NCI-H226 (cell line): ENCODE data around the gene COL18A1.

Experiments
- DNase-seq: peaks from one replicate; pipeline ENCODE4 v3.0.0-alpha.2; 2015

COL18A1 gene

GRCh38 chr21:45415188-45415942, 10.4 kb downstream of the COL18A1 start:
- no peak for DNase-seq

- DNase-seq = no peak
These were observed 11.1 kb downstream of the COL18A1 start for GRCh38 chr21:45415943-45416611.

GRCh38 chr21:45416620-45417019, 11.7 kb downstream of the COL18A1 start:
- DNase-seq = no peak

DNA sequence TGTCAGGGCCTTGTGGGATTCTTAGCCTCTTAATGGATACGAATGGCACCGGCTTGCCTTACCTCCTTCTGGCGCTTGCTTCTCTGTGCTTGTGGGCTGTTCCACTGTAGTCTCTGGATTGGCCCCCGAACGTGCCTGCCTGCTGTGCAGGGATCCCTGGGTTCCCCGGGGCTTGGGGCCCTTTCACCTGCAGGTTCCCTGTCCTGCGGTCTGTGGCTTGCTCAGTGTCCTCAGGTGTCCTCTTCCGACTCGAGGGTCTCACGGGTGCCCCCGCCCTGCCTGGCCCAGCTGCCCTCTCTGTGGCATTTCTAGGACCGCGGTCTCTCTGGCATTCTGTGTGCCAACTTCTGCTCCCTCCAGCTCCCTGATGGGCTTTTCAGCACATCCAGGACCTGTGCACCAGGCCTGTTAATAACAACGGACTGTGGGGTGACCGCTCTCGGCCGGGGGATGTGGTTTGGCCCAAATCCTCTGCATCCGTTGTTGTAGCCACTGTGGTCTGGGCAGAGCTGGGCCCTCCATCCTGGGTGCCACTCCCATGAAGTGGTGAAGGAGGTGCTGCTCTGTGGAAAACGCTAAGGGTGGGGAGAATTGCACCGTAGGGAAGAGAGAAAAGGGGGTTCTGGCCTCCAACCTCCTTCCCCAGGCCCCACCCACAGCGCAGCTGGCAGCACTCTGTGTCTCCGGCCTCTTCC, 12.4 kb downstream of the COL18A1 start:
- no peak for DNase-seq

DNA sequence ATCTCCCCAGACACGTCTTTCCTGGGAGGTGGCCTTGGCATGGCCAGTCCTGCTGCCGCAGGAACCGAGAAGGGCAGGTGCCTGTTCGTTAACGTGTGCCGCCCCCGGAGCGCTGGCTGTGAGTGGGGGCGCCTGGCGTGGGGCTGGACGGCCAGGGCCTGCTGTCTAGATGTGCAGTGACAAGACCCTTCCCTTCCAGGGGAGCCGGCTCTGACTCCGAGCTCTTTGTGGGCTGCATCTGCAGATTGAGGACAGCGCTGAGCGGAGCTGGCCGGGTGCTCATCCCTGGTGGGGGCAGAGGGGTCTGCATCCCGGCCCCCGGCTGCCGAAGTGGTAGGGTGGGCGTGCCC, 13.0 kb downstream of the COL18A1 start:
- no peak for DNase-seq

- no peak for DNase-seq
These were observed 13.5 kb downstream of the COL18A1 start for GRCh38 chr21:45418301-45419071.

DNA sequence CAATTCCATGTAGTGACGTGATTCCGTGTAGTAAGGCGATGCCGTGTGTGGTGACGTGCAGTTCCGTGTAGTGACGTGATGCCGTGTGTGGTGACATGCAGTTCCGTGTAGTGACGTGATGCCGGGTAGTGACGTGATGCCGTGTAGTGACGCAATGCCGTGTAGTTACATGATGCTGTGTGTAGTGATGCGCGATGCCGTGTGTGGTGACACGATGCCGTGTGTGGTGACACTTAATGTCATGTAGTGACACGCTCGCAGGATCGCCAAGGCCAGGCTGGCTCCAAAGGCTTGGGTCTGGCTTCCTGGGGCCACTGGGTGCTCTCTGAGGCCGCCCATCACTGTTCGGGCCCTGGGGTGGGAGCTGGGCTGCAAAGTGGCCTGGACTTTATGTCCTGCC, 14.2 kb downstream of the COL18A1 start:
- no peak for DNase-seq

DNA sequence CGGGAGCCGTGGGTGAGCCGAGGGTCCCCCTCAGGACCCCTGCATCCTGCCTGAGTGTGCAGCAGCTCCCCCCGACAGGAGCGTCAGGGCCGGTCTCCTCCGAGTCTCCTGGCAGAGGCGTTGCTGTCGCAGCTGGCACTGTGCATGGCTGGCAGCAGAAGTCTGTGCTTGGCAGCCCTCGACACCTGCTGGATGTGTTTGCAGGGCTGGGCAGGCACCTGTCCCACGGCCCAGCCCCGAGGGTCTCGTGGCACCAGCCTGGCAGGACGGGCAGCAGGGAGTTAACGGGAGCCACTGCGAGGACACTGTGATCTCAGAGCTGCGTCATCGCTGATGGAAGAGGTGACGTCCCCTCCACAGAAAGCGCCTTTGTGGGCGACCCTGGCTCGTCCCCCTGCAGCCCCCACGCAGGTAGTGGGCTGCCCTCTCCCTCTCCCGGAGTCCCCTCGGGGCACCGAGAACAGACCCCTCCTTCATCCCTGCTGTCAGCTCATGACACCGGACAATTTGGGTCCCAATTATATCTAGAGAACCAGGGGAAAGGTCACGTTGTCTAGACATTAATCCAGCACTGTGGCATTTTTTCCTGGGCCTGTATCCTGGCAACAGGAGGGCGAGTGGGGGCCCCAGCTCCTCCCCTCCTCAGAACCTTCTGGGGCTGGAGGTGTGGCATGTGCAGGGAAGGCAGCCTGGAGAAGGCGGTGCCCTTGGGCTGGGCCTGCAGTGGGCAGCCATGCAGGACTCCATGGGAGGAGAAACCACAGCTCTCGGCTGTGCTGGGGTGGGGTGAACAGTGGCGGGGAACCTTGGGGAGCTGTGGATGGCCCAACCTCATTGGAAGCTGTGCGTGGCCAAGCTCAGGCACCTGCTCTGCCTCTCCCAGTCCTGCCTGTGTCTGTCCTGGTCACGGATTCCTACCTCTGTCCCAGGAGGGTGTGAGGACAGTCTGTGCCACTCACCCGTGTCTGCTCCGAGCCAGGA, 15.4 kb downstream of the COL18A1 start:
- DNase-seq = peak; percentile 26

- peak; percentile 25 for DNase-seq
These were observed 16.3 kb downstream of the COL18A1 start for GRCh38 chr21:45421071-45421845.

DNA sequence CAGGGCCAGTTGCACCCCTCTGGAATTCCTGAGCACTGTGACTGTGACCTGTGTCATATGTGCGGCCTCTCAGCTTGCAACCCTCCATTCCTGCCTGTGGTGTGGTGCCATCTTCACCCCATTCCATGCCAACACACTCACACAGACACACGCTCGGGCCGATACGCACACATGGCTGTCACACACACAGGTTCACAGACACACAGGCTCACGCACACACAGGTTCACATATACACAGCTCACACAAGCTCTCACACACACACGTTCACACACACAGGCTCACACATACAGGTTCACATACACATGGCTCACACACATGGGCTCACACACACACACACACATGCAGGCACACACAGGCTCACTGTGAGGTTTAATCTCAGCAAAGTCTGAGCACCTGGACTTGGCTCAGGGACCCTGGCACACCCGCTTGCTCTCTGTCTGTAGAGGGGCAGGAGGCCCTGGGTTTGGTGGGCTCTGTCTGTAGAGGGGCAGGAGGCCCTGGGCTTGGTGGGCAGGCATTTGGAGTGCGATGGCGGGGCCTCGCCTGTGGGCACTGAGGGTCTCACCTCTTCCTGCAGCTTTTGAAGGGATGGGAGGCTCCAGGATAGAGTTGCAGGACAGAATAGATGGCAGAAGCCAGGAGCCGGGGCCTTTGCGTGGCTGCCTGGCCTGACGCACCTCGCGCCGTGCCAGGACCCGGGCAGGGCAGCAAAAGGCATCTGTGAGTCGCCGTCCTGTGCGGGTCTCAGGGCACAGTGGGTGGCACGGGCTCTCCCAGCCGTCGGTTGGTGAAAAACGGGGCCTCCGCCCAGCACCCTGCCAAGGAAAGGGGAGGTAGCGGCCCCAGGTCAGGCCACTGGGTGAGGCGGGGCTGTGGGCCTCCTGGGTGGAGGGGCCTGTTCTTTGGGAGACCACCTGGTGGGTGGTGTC, 17.1 kb downstream of the COL18A1 start:
- DNase-seq = no peak

DNA sequence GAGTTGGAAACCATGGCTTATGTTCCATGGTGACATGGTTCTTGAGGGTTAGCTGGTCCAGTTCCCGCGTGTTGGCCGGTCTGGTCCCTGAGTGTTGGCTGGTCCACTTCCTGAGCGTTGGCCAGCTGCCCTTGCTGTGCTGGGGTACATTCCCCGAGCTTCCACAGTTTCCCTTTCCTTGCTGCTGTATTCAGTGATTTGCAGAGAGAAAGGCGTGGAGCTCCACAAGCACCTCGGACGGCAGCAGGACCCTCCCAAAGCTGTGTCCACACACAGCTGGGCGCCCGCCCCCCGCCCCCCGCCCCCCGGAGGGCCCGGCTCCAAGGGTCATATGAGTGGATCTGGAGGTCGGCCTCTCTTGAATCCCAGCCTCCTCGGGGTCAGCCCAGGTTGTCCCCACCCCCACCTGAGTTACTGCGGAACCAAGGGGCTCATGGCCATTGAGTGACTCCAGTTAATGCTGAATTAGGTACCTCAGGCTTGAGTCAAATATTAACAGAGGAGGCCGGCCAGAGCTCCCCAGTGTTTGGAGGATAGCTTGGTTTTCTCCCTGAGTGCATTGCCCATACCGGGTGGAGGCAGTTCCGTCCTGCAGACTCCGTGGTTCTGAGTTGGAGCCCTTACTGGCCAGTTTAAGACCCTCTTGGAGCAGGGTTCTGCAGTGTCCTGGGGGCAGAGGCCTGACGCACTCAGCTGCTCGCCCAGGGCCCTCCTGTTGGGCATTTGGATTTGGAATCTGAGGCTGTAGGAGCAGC, 18.4 kb downstream of the COL18A1 start:
- DNase-seq = no peak

DNA sequence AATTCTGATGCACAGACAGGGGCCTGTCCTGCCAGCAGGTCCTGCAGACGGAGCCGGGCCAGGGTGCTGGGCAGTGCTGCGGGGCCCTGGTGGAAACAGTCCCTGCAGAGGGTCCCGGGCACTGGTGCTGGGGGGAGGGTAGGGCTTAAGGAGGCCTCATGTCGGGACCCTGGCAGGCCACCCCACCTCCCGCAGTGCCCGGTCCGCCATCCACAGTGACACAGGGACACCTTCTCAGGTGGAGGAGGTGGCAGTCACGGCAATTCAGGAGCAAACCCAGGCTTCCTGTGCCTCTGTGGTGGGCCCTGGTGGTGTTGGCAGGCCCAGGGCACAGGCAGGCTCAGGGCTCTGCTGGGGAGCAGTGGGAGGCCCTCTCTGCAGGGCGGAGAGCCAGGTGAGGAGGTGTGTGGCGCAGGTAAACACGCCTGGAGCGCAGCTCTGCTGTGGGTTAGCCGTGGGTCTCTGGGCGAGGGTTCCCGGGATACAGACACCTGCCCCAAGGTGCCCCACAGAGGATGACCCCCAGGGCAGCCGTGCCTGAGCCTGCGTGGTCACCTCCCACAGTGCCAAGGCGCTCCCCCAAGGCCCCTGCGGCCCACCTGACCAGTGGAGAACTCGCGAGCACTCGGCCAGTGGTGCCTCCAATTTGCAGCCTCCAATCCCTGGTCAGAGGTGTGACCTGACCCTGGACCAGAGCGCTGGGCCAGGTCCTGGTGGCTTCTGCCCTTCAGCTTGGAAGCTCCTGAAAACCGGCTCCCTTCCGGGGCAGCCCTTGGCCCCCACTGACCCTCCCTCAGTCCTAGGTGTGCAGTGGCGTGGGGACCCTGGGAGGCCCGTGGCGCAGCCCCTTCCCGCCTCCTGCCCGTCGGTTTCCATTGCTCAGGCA, 19.2 kb downstream of the COL18A1 start:
- DNase-seq = no peak

DNA sequence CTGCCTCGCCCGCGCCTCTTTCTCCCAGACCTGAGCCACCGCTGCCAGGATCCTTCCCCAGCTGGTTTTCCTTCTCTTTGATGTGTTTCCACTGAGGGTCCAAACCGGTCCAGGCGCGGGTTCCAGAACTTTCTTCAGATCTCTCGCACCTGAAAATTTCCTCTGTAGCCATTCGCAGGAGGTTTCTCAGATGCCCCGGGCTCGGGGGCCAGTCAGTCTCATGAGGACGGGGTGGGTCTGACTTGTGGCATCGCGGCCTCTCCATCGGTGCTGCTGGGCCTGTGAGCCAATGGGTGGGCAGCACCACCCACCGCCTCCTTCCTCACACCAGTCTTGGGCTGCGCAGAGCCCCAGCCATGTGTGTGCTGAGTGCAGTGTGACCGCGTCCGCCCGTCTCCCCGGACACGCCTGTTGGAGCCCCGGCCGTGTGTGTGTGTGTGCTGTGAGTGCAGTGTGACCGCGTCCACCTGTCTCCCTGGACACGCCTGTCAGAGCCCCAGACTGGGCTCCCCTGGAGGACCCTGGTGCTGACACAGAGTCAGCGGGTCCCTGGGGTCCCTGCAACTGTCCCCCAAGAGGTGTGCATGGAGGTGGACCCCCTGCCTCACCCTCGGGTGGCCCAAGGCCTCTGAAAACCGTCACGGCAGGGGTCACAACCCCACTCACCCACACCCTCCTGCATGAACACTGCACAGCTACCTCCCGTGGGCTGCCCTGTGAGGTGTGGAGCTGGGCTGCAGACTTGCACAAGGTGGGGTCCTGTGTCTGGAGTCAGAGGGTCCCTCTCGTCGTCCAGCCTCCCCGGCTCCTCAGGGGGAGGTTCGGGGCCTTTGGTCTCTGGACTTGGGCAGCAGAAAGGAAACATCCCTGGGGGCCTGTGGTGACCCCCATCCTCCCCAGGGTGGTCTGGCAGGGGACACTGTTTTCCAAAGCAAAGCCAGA, 20.2 kb downstream of the COL18A1 start:
- no peak for DNase-seq

- DNase-seq = peak; percentile 97
These were observed 22.6 kb downstream of the COL18A1 start for GRCh38 chr21:45427331-45428271.

GRCh38 chr21:45428534-45428933, 23.6 kb downstream of the COL18A1 start:
- DNase-seq = no peak
